Muscle layer of duodenum (tissue), 2 donors: ENCODE measurements around the gene PCBP3.
"Not testable (repeated sequence)": the region's sequence is repeated elsewhere in the genome, so short reads cannot be mapped to it uniquely, and the experiment has no call there.

ENCODE experiments used
- H3K27ac ChIP-seq: one replicate; pipeline ENCODE4 v1.7.0; 2013; ENCODE audit warnings: mild to moderate bottlenecking, low read length
- H3K27me3 ChIP-seq: one replicate; pipeline ENCODE4 v1.7.0; 2013; ENCODE audit warnings: low read depth, mild to moderate bottlenecking, control low read depth, low read length
- H3K36me3 ChIP-seq, 2 donors: one replicate each; pipeline ENCODE4 v1.7.0; 2013; ENCODE audit warnings: low read length in 2 of 2, control low read depth in 1 of 2, mild to moderate bottlenecking in 1 of 2; ENCODE audit not compliant: insufficient read depth in 2 of 2, control insufficient read depth in 1 of 2
- H3K4me1 ChIP-seq, 2 donors: one replicate each; pipeline ENCODE4 v1.7.0; 2013; ENCODE audit warnings: low read length in 2 of 2, mild to moderate bottlenecking in 2 of 2, control low read depth in 1 of 2, moderate library complexity in 1 of 2; ENCODE audit not compliant: insufficient read depth in 2 of 2, control insufficient read depth in 1 of 2
- H3K4me3 ChIP-seq, 2 donors: one replicate each; pipeline ENCODE4 v1.7.0; 2013; ENCODE audit warnings: low read length in 2 of 2, low read depth in 1 of 2, mild to moderate bottlenecking in 1 of 2
- H3K9me3 ChIP-seq, 2 donors: one replicate each; pipeline ENCODE4 v1.7.0; 2013; ENCODE audit warnings: low read length in 2 of 2, control low read depth in 1 of 2, mild to moderate bottlenecking in 1 of 2; ENCODE audit not compliant: control insufficient read depth in 1 of 2
- donor health status: healthy.

The PCBP3 gene

GRCh38 chr21:45961408-45961807 is 317.9 kb downstream of the PCBP3 start:
- not testable (repeated sequence) for H3K27me3 ChIP-seq, H3K9me3 ChIP-seq, H3K4me3 ChIP-seq, H3K27ac ChIP-seq, H3K4me1 ChIP-seq, H3K36me3 ChIP-seq

- H3K4me3 ChIP-seq: no peak overlapping the region
- peaks cover 0 to 3% of the 10 kb centered on the region in 2 donors for H3K9me3 ChIP-seq
- H3K4me1 ChIP-seq: peaks cover 3 to 4% of the 10 kb centered on the region in 2 donors
- H3K36me3 ChIP-seq: no peaks in the 10 kb centered on the region
- no peak overlapping the region for H3K27ac ChIP-seq
- H3K27me3 ChIP-seq: no peaks in the 10 kb centered on the region
These were observed 319.2 kb downstream of the PCBP3 start for GRCh38 chr21:45962531-45963231.

GRCh38 chr21:45963232-45963570 is 319.7 kb downstream of the PCBP3 start:
- Histone ChIP-seq H3K27me3 (no peaks in the 10 kb centered on the region), H3K36me3 (no peaks in the 10 kb centered on the region), H3K27ac (no peak overlapping the region), H3K4me3 (no peak overlapping the region), H3K4me1 (peaks cover 0 to 3% of the 10 kb centered on the region in 2 donors), H3K9me3 (peaks cover 0 to 3% of the 10 kb centered on the region in 2 donors)

GRCh38 chr21:45964649-45965048 is 321.1 kb downstream of the PCBP3 start:
- peaks cover 0 to 3% of the 10 kb centered on the region in 2 donors for H3K9me3 ChIP-seq
- H3K27me3 ChIP-seq: no peaks in the 10 kb centered on the region
- H3K27ac ChIP-seq: no peak overlapping the region
- H3K36me3 ChIP-seq: no peaks in the 10 kb centered on the region
- H3K4me3 ChIP-seq: no peak overlapping the region
- no peaks in the 10 kb centered on the region for H3K4me1 ChIP-seq

- no peaks in the 10 kb centered on the region for H3K36me3 ChIP-seq
- H3K4me1 ChIP-seq: peaks cover 0 to 1% of the 10 kb centered on the region in 2 donors
- H3K9me3 ChIP-seq: peaks cover 0 to 3% of the 10 kb centered on the region in 2 donors
- H3K4me3 ChIP-seq: no peak overlapping the region
- H3K27ac ChIP-seq: no peak overlapping the region
- H3K27me3 ChIP-seq: no peaks in the 10 kb centered on the region
These were observed 321.7 kb downstream of the PCBP3 start for GRCh38 chr21:45965084-45965809.

- Histone ChIP-seq H3K36me3 (no peaks in the 10 kb centered on the region), H3K9me3 (peaks cover 0 to 3% of the 10 kb centered on the region in 2 donors), H3K4me3 (no peak overlapping the region), H3K4me1 (peaks cover 0 to 17% of the 10 kb centered on the region in 2 donors), H3K27me3 (no peaks in the 10 kb centered on the region), H3K27ac (no peak overlapping the region)
These were observed 323.4 kb downstream of the PCBP3 start for GRCh38 chr21:45966791-45967394.

GRCh38 chr21:45969921-45970673 is 326.6 kb downstream of the PCBP3 start:
- H3K36me3 ChIP-seq: no peaks in the 10 kb centered on the region
- peaks cover 6% of the 10 kb centered on the region for H3K27me3 ChIP-seq
- no peak overlapping the region for H3K4me3 ChIP-seq
- H3K9me3 ChIP-seq: no peaks in the 10 kb centered on the region
- peaks cover 0 to 43% of the 10 kb centered on the region in 2 donors for H3K4me1 ChIP-seq
- no peak overlapping the region for H3K27ac ChIP-seq

- H3K4me3 ChIP-seq: peak overlapping the region in 1 of 2 donors; percentile 4
- no peaks in the 10 kb centered on the region for H3K36me3 ChIP-seq
- no peaks in the 10 kb centered on the region for H3K9me3 ChIP-seq
- peak overlapping the region; percentile 45 for H3K27ac ChIP-seq
- H3K27me3 ChIP-seq: peaks cover 6% of the 10 kb centered on the region
- peaks cover 0 to 47% of the 10 kb centered on the region in 2 donors for H3K4me1 ChIP-seq
These were observed 327.4 kb downstream of the PCBP3 start for GRCh38 chr21:45970674-45971615.

- H3K27me3 ChIP-seq: peaks cover 6% of the 10 kb centered on the region
- H3K27ac ChIP-seq: peak overlapping the region; percentile 69
- H3K4me3 ChIP-seq: peak overlapping the region in 1 of 2 donors; percentile 64
- H3K36me3 ChIP-seq: no peaks in the 10 kb centered on the region
- peaks cover 0 to 47% of the 10 kb centered on the region in 2 donors for H3K4me1 ChIP-seq
- H3K9me3 ChIP-seq: no peaks in the 10 kb centered on the region
These were observed 328.3 kb downstream of the PCBP3 start for GRCh38 chr21:45971616-45972352.

GRCh38 chr21:45972353-45972715 is 328.8 kb downstream of the PCBP3 start:
- no peaks in the 10 kb centered on the region for H3K9me3 ChIP-seq
- peaks cover 0 to 48% of the 10 kb centered on the region in 2 donors for H3K4me1 ChIP-seq
- peaks cover 6% of the 10 kb centered on the region for H3K27me3 ChIP-seq
- no peaks in the 10 kb centered on the region for H3K36me3 ChIP-seq
- peak overlapping the region; percentile 69 for H3K27ac ChIP-seq
- peak overlapping the region in 1 of 2 donors; percentile 64 for H3K4me3 ChIP-seq
